ENCODE results near the gene SHISAL1. TPM values are rescaled to one million over a fixed set of nuclear protein-coding genes. Genes with fewer than 3 reads are reported as not detected.
"Not testable (repeated sequence)": the region's sequence is repeated elsewhere in the genome, so short reads cannot be mapped to it uniquely, and the experiment has no call there.

The SHISAL1 gene
- total and polyA plus RNA-seq, 9 donors = 0.33 to 4.5 (median 2.0) TPM

- peaks cover 9% of the 10 kb centered on the region for H3K4me1 ChIP-seq (ENCODE audit: insufficient read depth)
- H3K36me3 ChIP-seq = no peaks in the 10 kb centered on the region
- no peak for TF ChIP-seq EP300 (IDR thresholded peaks at IDR 0.05)
- no peak for TF ChIP-seq CTCF (IDR thresholded peaks at IDR 0.05)
- TF ChIP-seq POLR2A (IDR thresholded peaks at IDR 0.05) = no peak
- no peak overlapping the region for H3K27ac ChIP-seq
- intact Hi-C loops (cut with DNase I) = no loop called here
- DNase-seq = no peak
- H3K4me3 ChIP-seq = no peak overlapping the region
- H3K9me3 ChIP-seq = no peaks in the 10 kb centered on the region
- WGBS, 3 donors = 24 to 33% (median 27%) methylated on average over 9 of the region's 9 CpGs
- no peaks in the 10 kb centered on the region for H3K27me3 ChIP-seq
Observed at GRCh38 chr22:44304354-44304753, 8.4 kb downstream of the SHISAL1 start.

GRCh38 chr22:44302363-44302762, 10.4 kb downstream of the SHISAL1 start:
- H3K27me3 ChIP-seq; H3K9me3 ChIP-seq; DNase-seq; intact Hi-C loops (cut with DNase I); H3K4me3 ChIP-seq; H3K36me3 ChIP-seq; H3K4me1 ChIP-seq (ENCODE audit: insufficient read depth); H3K27ac ChIP-seq: not testable (repeated sequence)
- 87 to 88% (median 88%) methylated on average over 8 to 9 of the region's 10 CpGs for WGBS, 3 donors

GRCh38 chr22:44301039-44301438, 11.7 kb downstream of the SHISAL1 start:
- H3K4me1 ChIP-seq (ENCODE audit: insufficient read depth) = peaks cover 3% of the 10 kb centered on the region
- DNase-seq = no peak
- intact Hi-C loops (cut with DNase I) = no loop called here
- no peaks in the 10 kb centered on the region for H3K9me3 ChIP-seq
- no peaks in the 10 kb centered on the region for H3K36me3 ChIP-seq
- H3K27ac ChIP-seq = no peak overlapping the region
- H3K27me3 ChIP-seq = no peaks in the 10 kb centered on the region
- no peak overlapping the region for H3K4me3 ChIP-seq
- WGBS, 3 donors = 89 to 92% (median 90%) methylated on average over 19 of the region's 19 CpGs
- no peak for TF ChIP-seq CTCF (IDR thresholded peaks at IDR 0.05)
- no peak for TF ChIP-seq POLR2A (IDR thresholded peaks at IDR 0.05)
- no peak for TF ChIP-seq EP300 (IDR thresholded peaks at IDR 0.05)

- Histone ChIP-seq H3K9me3 (no peaks in the 10 kb centered on the region), H3K4me3 (no peak overlapping the region), H3K36me3 (no peaks in the 10 kb centered on the region), H3K4me1 (ENCODE audit: insufficient read depth) (no peaks in the 10 kb centered on the region), H3K27ac (no peak overlapping the region), H3K27me3 (no peaks in the 10 kb centered on the region)
- WGBS, 3 donors = 81 to 87% (median 84%) methylated on average over 12 to 13 of the region's 13 CpGs
- DNase-seq = no peak
- intact Hi-C loops (cut with DNase I) = no loop called here
- TF ChIP-seq CTCF (IDR thresholded peaks at IDR 0.05) (no peak), POLR2A (IDR thresholded peaks at IDR 0.05) (no peak), EP300 (IDR thresholded peaks at IDR 0.05) (no peak)
Observed at GRCh38 chr22:44299124-44299523, 13.6 kb downstream of the SHISAL1 start.

GRCh38 chr22:44298406-44299091, 14.2 kb downstream of the SHISAL1 start:
- H3K4me3 ChIP-seq = no peak overlapping the region
- H3K27ac ChIP-seq = no peak overlapping the region
- H3K36me3 ChIP-seq = no peaks in the 10 kb centered on the region
- WGBS, 3 donors = 82 to 91% (median 86%) methylated on average over 24 to 25 of the region's 25 CpGs
- TF ChIP-seq EP300 (IDR thresholded peaks at IDR 0.05) = no peak
- no peak for TF ChIP-seq CTCF (IDR thresholded peaks at IDR 0.05)
- TF ChIP-seq POLR2A (IDR thresholded peaks at IDR 0.05) = no peak
- no peaks in the 10 kb centered on the region for H3K4me1 ChIP-seq (ENCODE audit: insufficient read depth)
- DNase-seq = no peak
- intact Hi-C loops (cut with DNase I) = no loop called here
- no peaks in the 10 kb centered on the region for H3K27me3 ChIP-seq
- H3K9me3 ChIP-seq = no peaks in the 10 kb centered on the region

Measured in ovary (tissue), 9 donors.